DOHH2 (cell line): Measurements from ENCODE around the gene DCAF5.

Experiments
- H3F3A ChIP-seq: fragments of 200-600 bp; sonication (generic), shearing (Covaris generic); 2 replicates; pipeline ENCODE4 v1.6.0; 2016; ENCODE audit warnings: antibody characterized with exemption, mild to moderate bottlenecking; ENCODE audit not compliant: control insufficient read depth, insufficient read depth
- H3K27ac ChIP-seq: fragments of 200-600 bp; sonication (generic); 2 replicates; pipeline ENCODE4 v1.5.1; 2014; ENCODE audit warnings: low read depth, mild to moderate bottlenecking, low read length, moderate library complexity
- H3K27me3 ChIP-seq: fragments of 200-600 bp; sonication (generic); 2 replicates; pipeline ENCODE4 v1.6.1; 2014; ENCODE audit warnings: mild to moderate bottlenecking, low read length, mixed read lengths; ENCODE audit not compliant: control insufficient read depth
- H3K36me3 ChIP-seq: fragments of 200-600 bp; sonication (generic); 2 replicates; pipeline ENCODE4 v1.6.1; 2014; ENCODE audit warnings: mild to moderate bottlenecking, low read length, moderate library complexity, mixed read lengths; ENCODE audit not compliant: control insufficient read depth
- H3K4me1 ChIP-seq: fragments of 200-600 bp; sonication (generic); 2 replicates; pipeline ENCODE4 v1.6.1; 2014; ENCODE audit warnings: mild to moderate bottlenecking, low read length, mixed read lengths; ENCODE audit not compliant: control insufficient read depth
- H3K4me2 ChIP-seq: fragments of 200-600 bp; sonication (generic); 2 replicates; pipeline ENCODE4 v1.6.0; 2014; ENCODE audit warnings: mild to moderate bottlenecking, low read length, moderate library complexity
- H3K4me3 ChIP-seq: fragments of 200-600 bp; sonication (generic); 2 replicates; pipeline ENCODE4 v1.5.1; 2014; ENCODE audit warnings: mild to moderate bottlenecking, low read length, mixed read lengths
- H3K79me2 ChIP-seq: fragments of 200-600 bp; sonication (generic); 2 replicates; pipeline ENCODE4 v1.6.1; 2014; ENCODE audit warnings: mild to moderate bottlenecking, low read length, mixed read lengths; ENCODE audit not compliant: control insufficient read depth
- H3K9me2 ChIP-seq: fragments of 200-600 bp; sonication (generic); replicated peaks from 2 replicates; pipeline ENCODE4 v1.6.1; 2014; ENCODE audit warnings: mild to moderate bottlenecking, low read length, mixed read lengths; ENCODE audit not compliant: control insufficient read depth
- H3K9me3 ChIP-seq: fragments of 200-600 bp; sonication (generic); 2 replicates; pipeline ENCODE4 v1.6.1; 2014; ENCODE audit warnings: antibody characterized with exemption, low read length, mixed read lengths; ENCODE audit not compliant: control insufficient read depth, insufficient read depth
- H4K20me1 ChIP-seq: fragments of 200-600 bp; sonication (generic); 2 replicates; pipeline ENCODE4 v1.6.0; 2014; ENCODE audit warnings: low read depth, mild to moderate bottlenecking, antibody characterized with exemption, low read length, moderate library complexity; ENCODE audit not compliant: control insufficient read depth, insufficient read depth
- CTCF ChIP-seq: fragments of 200-600 bp; sonication (generic); IDR thresholded peaks from one replicate; pipeline ENCODE4 v1.5.1; 2014; ENCODE audit warnings: antibody characterized with exemption, mild to moderate bottlenecking, low read depth, low read length; ENCODE audit not compliant: poor library complexity, severe bottlenecking
- EZH2phosphoT487 ChIP-seq: fragments of 200-600 bp; sonication (generic); IDR thresholded peaks from 2 replicates; pipeline ENCODE4 v1.6.1; 2017; ENCODE audit warnings: borderline replicate concordance, mild to moderate bottlenecking, antibody characterized with exemption, low read length, moderate library complexity, mixed read lengths

Gene DCAF5

DNA sequence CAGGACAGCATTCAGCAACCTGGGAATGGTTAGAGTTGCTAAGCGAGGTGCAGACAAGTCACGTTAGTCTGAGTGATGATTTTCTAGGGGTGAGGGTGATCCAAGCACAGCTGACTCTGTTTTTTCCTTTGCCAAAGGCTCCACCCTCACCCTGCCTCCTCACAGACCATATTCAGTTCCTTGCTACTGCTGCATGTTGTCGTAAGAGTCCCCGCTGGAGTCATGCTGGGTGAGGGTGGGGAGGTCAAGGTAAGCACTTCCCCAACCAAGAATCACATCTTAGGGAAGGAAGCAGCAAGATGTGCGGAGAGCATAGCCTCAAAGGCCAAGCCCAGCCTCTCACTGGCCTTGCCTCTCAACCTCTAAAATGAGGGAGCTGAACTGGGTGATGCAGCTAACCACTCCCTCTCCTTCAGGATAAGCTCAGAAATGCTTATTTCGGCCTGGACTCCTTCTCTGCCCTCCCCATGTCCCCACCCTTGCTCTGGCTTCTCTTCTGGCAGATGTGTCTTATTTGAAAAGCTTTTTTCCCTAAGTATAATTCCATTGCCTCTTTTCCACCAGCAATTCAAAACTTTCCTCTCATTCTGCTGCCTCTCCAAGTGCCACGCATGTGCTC, 107.0 kb downstream of the DCAF5 start:
- H3F3A ChIP-seq = no peaks in the 10 kb centered on the region
- no peaks in the 10 kb centered on the region for H3K9me3 ChIP-seq
- peaks cover 28% of the 10 kb centered on the region for H3K27me3 ChIP-seq
- no peaks in the 10 kb centered on the region for H4K20me1 ChIP-seq
- H3K9me2 ChIP-seq = no peaks in the 10 kb centered on the region
- no peaks in the 10 kb centered on the region for H3K79me2 ChIP-seq
- no peak overlapping the region for H3K4me3 ChIP-seq
- no peak overlapping the region for H3K4me2 ChIP-seq
- no peaks in the 10 kb centered on the region for H3K36me3 ChIP-seq
- H3K4me1 ChIP-seq = peaks cover 9% of the 10 kb centered on the region
- H3K27ac ChIP-seq = no peak overlapping the region
- no peak for TF ChIP-seq EZH2phosphoT487

GRCh38 chr14:69044965-69045555, 107.9 kb downstream of the DCAF5 start:
- Histone ChIP-seq H3K4me1 (no peaks in the 10 kb centered on the region; the same call in 1 of the 2 replicates), H3K4me2 (no peak overlapping the region), H3F3A (no peaks in the 10 kb centered on the region), H3K27me3 (peaks cover 31% of the 10 kb centered on the region), H3K4me3 (no peak overlapping the region), H3K27ac (no peak overlapping the region), H3K36me3 (no peaks in the 10 kb centered on the region), H4K20me1 (no peaks in the 10 kb centered on the region), H3K9me2 (no peaks in the 10 kb centered on the region), H3K79me2 (no peaks in the 10 kb centered on the region), H3K9me3 (no peaks in the 10 kb centered on the region)
- no peak for TF ChIP-seq EZH2phosphoT487
- no peak for TF ChIP-seq CTCF

- H3K4me3 ChIP-seq = no peak overlapping the region
- H4K20me1 ChIP-seq = no peaks in the 10 kb centered on the region
- no peak overlapping the region for H3K4me2 ChIP-seq
- H3K79me2 ChIP-seq = no peaks in the 10 kb centered on the region
- no peak overlapping the region for H3K27ac ChIP-seq
- no peaks in the 10 kb centered on the region for H3K36me3 ChIP-seq
- H3F3A ChIP-seq = no peaks in the 10 kb centered on the region
- TF ChIP-seq CTCF (no peak), EZH2phosphoT487 (no peak)
- no peaks in the 10 kb centered on the region for H3K4me1 ChIP-seq
- H3K9me2 ChIP-seq = no peaks in the 10 kb centered on the region
- H3K9me3 ChIP-seq = no peaks in the 10 kb centered on the region
- peaks cover 36% of the 10 kb centered on the region for H3K27me3 ChIP-seq
These were observed 108.6 kb downstream of the DCAF5 start for GRCh38 chr14:69044296-69044695.

- no peaks in the 10 kb centered on the region for H3K79me2 ChIP-seq
- H3K4me2 ChIP-seq = no peak overlapping the region
- H3K4me3 ChIP-seq = no peak overlapping the region
- H3K4me1 ChIP-seq = no peaks in the 10 kb centered on the region
- peaks cover 38% of the 10 kb centered on the region for H3K27me3 ChIP-seq
- no peaks in the 10 kb centered on the region for H4K20me1 ChIP-seq
- TF ChIP-seq EZH2phosphoT487 (no peak), CTCF (no peak)
- H3F3A ChIP-seq = no peaks in the 10 kb centered on the region
- H3K27ac ChIP-seq = no peak overlapping the region
- no peaks in the 10 kb centered on the region for H3K9me3 ChIP-seq
- no peaks in the 10 kb centered on the region for H3K9me2 ChIP-seq
- no peaks in the 10 kb centered on the region for H3K36me3 ChIP-seq
These were observed 109.2 kb downstream of the DCAF5 start for GRCh38 chr14:69043596-69044260.
